WI38 (cell line): ENCODE results near the gene TNFAIP8L3.
"Not testable (repeated sequence)": the region's sequence is repeated elsewhere in the genome, so short reads cannot be mapped to it uniquely, and the experiment has no call there.

Experiments
- H3K4me3 ChIP-seq: 2 replicates; pipeline ENCODE4 v1.5.1; 2011; ENCODE audit warnings: low read depth, mild to moderate bottlenecking, control low read depth, low read length
- CTCF ChIP-seq: IDR thresholded peaks from 2 replicates; pipeline ENCODE4 v1.5.1; 2012; ENCODE audit warnings: low read depth, mild to moderate bottlenecking, control low read depth, low read length

TNFAIP8L3 gene

GRCh38 chr15:51046799-51047449, 47.8 kb downstream of the TNFAIP8L3 start:
- no peak overlapping the region for H3K4me3 ChIP-seq
- TF ChIP-seq CTCF = no peak

GRCh38 chr15:51046016-51046415, 48.7 kb downstream of the TNFAIP8L3 start:
- no peak for TF ChIP-seq CTCF
- H3K4me3 ChIP-seq = no peak overlapping the region

GRCh38 chr15:51044037-51044727, 50.5 kb downstream of the TNFAIP8L3 start:
- no peak for TF ChIP-seq CTCF
- no peak overlapping the region for H3K4me3 ChIP-seq

- no peak overlapping the region for H3K4me3 ChIP-seq
- TF ChIP-seq CTCF = no peak
These were observed 55.8 kb downstream of the TNFAIP8L3 start for GRCh38 chr15:51038974-51039319.

- no peak for TF ChIP-seq CTCF
- H3K4me3 ChIP-seq = no peak overlapping the region
These were observed 56.3 kb downstream of the TNFAIP8L3 start for GRCh38 chr15:51038162-51038973.

GRCh38 chr15:51037474-51037873, 57.2 kb downstream of the TNFAIP8L3 start:
- H3K4me3 ChIP-seq = not testable (repeated sequence)

- TF ChIP-seq CTCF = no peak
- no peak overlapping the region for H3K4me3 ChIP-seq
These were observed 63.9 kb downstream of the TNFAIP8L3 start for GRCh38 chr15:51030649-51031316.
